GM21528 (cell line): ENCODE data around the gene PDE11A.
"Not testable (repeated sequence)": the region's sequence is repeated elsewhere in the genome, so short reads cannot be mapped to it uniquely, and the experiment has no call there.

Experiments
- ATAC-seq: cut with Tn5 transposase; IDR thresholded peaks from one replicate; pipeline ENCODE4 v1.9.1; 2021; ENCODE audit warnings: mild to moderate bottlenecking, moderate library complexity; ENCODE audit not compliant: unreplicated experiment, low FRiP score

Gene PDE11A

GRCh38 chr2:177887722-177888121, 184.9 kb downstream of the PDE11A start:
- no peak for ATAC-seq

- ATAC-seq, result no peak
Observed at GRCh38 chr2:177886824-177887223, 185.8 kb downstream of the PDE11A start.

DNA sequence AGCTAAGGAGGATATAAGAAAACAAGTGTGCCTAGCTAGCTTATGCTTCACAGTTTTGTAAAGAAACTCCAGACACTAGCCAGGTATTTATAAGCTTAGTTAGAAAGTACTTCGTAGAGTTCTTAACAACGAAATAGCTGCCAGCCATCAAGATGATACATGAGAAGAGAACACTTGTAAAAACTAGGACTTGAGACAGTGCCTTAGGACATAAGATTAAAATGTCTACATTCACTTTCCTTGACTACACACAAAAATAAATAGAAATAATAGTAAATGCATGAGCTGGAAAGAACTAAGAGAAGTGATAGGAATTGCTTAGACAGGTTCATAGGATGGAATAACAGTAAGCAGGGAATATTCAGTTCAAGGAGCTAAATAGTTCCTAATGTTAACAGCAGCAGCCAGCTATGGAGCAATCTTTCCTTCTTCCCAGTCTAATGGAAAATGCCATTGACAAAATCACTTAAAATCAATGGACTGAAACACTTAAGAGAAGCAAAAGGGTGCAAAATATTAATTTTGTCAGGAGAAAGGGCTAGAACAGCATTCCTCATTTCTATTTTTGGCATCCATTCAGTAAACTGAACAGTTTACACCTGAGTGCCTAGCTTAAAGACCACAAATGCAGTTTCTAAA, 186.6 kb downstream of the PDE11A start:
- no peak for ATAC-seq

DNA sequence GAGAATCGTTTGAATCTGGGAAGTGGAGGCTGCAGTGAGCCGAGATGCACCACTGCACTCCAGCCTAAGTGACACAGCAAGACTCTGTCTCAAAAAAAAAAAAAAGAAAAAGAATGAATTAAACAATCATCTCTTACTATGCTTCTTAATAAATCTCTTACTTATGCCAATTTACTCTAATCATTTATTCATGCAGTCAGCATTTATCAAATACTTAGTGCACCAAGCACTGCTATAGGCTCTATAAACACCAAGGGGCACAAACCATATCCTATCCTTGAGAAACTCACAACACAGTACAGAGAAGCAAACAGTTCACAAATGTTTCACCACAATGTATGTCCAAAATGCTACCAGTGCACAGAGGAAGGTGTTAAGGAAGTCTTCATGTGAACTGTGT, 189.4 kb downstream of the PDE11A start:
- no peak for ATAC-seq

- no peak for ATAC-seq
Observed at GRCh38 chr2:177882501-177882900, 190.1 kb downstream of the PDE11A start.

- ATAC-seq, result no peak
Observed at GRCh38 chr2:177881921-177882320, 190.7 kb downstream of the PDE11A start.

- ATAC-seq, result no peak
Observed at GRCh38 chr2:177881008-177881747, 191.4 kb downstream of the PDE11A start.

GRCh38 chr2:177880285-177880684, 192.3 kb downstream of the PDE11A start:
- ATAC-seq, result no peak

DNA sequence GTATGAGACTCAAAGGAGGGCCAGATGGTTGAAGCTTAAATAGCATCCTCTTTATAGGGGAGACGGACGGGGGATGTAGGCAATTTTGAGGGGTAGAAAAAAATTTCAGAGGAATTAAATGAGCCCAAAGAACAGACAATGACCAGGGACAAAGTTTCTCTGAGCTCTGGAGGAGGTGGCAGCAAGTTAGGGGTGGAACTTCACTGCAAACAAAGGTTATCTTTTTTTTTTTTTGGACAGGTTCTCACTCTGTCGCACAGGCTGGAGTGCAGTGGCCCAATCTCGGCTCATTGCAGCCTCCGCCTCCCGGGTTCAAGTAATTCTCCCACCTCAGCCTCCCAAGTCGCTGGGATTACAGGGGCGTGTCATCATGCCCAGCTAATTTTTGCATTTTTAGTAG, 195.6 kb downstream of the PDE11A start:
- no peak for ATAC-seq

DNA sequence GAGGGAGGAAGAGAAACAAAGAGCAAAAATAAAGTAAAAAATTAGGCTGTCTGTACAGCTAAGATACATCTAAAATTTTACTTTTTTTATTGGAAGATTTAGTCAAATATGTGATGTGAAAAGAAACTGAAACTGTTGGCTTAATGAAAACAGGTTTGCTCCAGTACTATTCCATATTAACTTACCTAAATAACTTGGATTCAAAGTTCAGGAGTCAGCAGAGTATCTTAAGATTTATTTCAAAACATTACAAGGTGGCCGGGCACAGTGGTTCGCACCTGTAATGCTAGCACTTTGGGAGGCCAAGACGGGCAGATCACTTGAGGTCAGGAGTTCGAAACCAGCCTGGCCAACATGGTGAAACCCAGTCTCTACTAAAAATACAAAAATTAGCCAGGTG, 197.9 kb downstream of the PDE11A start:
- ATAC-seq, result no peak

DNA sequence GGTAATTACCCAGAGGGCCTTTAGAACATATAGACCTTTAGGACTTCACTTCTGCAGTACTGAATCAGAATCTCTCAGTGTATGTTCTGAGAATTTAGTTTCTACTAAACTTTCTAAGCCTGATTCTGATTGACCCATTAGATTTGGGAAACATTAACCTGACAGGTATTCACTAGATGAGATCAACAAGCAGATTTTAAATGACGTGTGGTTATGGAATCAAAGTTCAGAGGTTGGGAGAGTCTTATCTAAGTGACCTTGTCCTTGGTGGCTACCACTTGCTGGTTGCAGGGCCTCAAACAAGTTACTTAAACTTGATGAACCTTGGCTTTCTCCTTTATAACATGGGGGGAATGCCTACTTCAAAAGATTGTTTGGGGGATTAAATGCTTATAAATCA, 198.7 kb downstream of the PDE11A start:
- no peak for ATAC-seq

DNA sequence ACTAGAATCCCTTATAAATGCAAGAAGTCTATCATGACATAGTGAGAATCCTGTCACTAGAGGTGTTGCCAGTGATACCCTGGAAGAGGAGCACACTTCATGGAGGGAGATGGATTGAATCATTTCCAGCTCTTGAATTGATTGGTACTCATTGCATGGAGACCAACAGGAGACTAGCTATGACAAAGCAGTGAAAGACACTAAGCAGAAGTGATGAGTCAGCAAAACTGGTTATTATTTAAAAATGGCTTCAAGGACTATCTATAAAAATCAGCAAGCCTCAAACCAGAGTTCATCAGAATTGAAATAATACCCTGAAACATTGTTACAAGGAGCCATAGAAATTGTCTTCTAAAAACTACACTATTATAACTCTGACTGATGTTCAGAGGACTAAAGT, 200.3 kb downstream of the PDE11A start:
- ATAC-seq, result no peak

- no peak for ATAC-seq
Observed at GRCh38 chr2:177869912-177870311, 202.7 kb downstream of the PDE11A start.

- no peak for ATAC-seq
Observed at GRCh38 chr2:177869209-177869608, 203.4 kb downstream of the PDE11A start.

- no peak for ATAC-seq
Observed at GRCh38 chr2:177868806-177869205, 203.8 kb downstream of the PDE11A start.

- no peak for ATAC-seq
Observed at GRCh38 chr2:177857538-177857937, 215.0 kb downstream of the PDE11A start.

DNA sequence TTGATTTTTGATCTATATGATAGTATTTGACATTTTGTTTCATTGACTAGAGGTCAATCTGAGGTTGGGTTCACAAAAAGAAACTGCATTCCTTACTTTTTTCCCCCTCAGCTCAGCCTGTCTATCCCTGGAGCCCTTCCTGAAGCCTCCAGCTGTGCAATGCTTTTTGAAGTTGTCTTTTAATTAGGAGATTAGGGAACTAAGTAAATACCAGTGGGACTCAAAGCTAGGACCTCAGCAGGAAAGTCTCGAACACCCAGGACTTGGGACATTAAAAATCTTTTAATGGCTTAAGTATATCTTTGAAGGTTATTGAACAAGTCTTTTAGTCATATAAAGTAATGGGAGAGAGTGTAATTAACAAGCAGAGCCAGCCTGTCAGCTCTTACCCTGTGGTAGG, 220.2 kb downstream of the PDE11A start:
- no peak for ATAC-seq

DNA sequence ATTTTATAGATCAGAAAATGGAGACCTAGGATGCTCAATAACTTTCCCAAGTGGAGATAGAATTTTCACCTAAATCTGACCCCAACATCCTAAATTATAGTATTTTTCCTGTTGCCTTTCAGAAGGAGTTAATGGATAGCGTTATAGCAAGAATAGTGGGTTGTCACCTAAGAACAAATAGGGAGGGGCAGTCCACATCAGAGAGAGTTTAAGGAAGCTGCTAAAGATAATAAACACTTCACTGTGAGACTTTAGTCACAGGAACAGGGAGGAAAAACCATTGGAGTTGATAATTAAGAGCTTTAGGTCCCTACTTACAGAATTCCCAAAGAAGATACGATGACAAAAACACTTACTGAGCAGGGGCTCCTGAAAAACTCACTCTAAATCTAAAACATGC, 229.4 kb downstream of the PDE11A start:
- no peak for ATAC-seq

- ATAC-seq, result no peak
Observed at GRCh38 chr2:177842243-177842642, 230.3 kb downstream of the PDE11A start.

DNA sequence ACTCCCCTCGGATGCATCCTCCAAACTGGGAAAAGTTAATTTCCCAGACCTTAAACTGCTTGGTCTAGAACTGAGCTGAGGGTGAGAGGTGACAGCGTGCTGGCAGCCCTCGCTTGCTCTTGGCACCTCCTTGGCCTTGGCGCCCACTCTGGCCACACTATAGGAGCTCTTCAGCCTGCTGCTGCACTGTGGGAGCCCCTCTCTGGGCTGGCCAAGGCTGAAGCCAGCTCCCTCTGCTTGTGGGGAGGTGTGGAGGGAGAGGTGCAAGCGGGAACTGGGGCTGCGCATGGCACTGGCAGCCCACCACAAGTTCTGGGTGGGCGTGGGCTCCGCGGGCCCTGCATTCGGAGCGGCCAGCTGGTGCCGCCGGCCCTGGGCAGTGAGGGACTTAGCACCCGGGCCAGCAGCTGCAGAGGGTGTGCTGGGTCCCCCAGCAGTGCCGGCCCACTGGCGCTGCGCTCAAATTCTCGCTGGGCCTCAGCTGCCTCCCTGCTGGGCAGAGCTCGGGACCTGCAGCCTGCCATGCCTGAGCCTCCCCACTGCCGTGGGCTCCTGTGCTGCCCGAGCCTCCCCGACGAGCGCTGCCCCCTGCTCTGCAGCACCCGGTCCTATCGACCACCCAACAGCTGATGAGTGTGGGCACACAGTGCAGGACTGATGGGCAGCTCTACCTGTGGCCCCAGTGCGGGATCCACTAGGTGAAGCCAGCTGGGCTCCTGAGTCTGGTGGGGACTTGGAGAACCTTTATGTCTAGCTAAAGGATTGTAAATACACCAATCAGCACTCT, 237.0 kb downstream of the PDE11A start:
- not testable (repeated sequence) for ATAC-seq

- no peak for ATAC-seq
Observed at GRCh38 chr2:177832611-177833433, 239.8 kb downstream of the PDE11A start.
